ENCODE results near the gene TNFSF11. TPM values are rescaled to one million over a fixed set of nuclear protein-coding genes. Genes with fewer than 3 reads are reported as not detected.

The TNFSF11 gene
- total and polyA plus RNA-seq, 4 donors = 0.25 to 1.3 (median 0.25) TPM

DNA sequence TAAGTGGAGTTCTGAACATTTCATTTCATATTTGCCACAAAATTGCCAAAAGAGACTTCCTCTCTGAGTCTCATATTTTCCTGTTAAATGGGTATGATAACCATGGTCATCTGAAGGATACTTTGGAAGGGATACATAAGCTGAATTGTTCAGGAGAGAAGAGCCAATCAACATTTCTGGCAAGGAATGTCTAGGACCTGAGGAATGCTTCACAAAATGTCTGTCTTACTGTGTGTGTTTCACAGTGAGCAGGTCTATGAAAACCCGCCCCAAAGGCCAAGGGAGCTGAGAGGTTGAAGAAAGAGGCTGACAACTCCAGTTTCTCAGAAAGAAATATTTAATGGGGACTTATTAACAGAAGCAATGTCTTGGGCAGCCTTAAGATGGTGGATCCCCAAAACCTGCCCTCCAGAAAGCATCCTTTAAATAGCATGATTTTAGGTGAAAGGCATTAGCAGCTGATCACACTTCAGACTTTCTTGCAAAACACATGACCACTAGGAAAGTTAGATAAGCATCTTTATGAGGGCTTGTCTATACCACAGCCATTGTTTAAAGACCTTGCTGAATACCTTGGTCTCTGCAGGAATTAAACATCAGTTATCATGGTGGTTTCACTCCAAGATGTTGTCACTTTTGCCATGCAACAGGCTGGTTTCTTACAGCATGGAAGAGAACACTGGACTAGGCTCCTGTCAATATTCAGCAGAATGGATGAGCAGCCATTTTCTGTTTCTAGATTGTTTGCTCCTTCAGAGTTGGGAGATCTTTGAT is 78.9 kb downstream of the TNFSF11 start:
- no peak for DNase-seq (ENCODE audit: low spot score)
- Histone ChIP-seq H3K27me3 (ENCODE audit: control insufficient read depth in 4 of 4, insufficient read depth in 4 of 4, low read length in 3 of 4) (peaks cover 0 to 6% (median 2%) of the 10 kb centered on the region in 4 donors), H3K27ac (ENCODE audit: low read depth in 1 of 2, low read length in 2 of 2) (no peak overlapping the region), H3K36me3 (ENCODE audit: control insufficient read depth in 4 of 4, insufficient read depth in 3 of 4, low read depth in 1 of 4, low read length in 3 of 4) (no peaks in the 10 kb centered on the region), H3K9ac (ENCODE audit: low read depth in 1 of 2, low read length in 2 of 2) (no peak overlapping the region), H3K4me1 (ENCODE audit: control insufficient read depth in 4 of 4, insufficient read depth in 4 of 4, low read length in 3 of 4) (no peaks in the 10 kb centered on the region), H3K4me3 (ENCODE audit: low read depth in 1 of 3, low read length in 3 of 3) (no peak overlapping the region), H3K9me3 (ENCODE audit: control insufficient read depth in 4 of 4, low read length in 3 of 4) (no peaks in the 10 kb centered on the region)
- 87% methylated on average over 1 of the region's 1 CpG for WGBS
- no peak for TF ChIP-seq YY1 (IDR thresholded peaks at IDR 0.05)
- TF ChIP-seq FOXA1 (IDR thresholded peaks at IDR 0.05) = no peak
- TF ChIP-seq NR2F2 (IDR thresholded peaks at IDR 0.05) = no peak
- TF ChIP-seq, protein P1, sequence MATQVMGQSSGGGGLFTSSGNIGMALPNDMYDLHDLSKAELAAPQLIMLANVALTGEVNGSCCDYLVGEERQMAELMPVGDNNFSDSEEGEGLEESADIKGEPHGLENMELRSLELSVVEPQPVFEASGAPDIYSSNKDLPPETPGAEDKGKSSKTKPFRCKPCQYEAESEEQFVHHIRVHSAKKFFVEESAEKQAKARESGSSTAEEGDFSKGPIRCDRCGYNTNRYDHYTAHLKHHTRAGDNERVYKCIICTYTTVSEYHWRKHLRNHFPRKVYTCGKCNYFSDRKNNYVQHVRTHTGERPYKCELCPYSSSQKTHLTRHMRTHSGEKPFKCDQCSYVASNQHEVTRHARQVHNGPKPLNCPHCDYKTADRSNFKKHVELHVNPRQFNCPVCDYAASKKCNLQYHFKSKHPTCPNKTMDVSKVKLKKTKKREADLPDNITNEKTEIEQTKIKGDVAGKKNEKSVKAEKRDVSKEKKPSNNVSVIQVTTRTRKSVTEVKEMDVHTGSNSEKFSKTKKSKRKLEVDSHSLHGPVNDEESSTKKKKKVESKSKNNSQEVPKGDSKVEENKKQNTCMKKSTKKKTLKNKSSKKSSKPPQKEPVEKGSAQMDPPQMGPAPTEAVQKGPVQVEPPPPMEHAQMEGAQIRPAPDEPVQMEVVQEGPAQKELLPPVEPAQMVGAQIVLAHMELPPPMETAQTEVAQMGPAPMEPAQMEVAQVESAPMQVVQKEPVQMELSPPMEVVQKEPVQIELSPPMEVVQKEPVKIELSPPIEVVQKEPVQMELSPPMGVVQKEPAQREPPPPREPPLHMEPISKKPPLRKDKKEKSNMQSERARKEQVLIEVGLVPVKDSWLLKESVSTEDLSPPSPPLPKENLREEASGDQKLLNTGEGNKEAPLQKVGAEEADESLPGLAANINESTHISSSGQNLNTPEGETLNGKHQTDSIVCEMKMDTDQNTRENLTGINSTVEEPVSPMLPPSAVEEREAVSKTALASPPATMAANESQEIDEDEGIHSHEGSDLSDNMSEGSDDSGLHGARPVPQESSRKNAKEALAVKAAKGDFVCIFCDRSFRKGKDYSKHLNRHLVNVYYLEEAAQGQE (IDR thresholded peaks at IDR 0.05) = no peak
- TF ChIP-seq RAD21 (IDR thresholded peaks at IDR 0.05) = no peak
- no peak for TF ChIP-seq JUND (IDR thresholded peaks at IDR 0.05)
- TF ChIP-seq, protein P2, sequence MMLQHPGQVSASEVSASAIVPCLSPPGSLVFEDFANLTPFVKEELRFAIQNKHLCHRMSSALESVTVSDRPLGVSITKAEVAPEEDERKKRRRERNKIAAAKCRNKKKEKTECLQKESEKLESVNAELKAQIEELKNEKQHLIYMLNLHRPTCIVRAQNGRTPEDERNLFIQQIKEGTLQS (IDR thresholded peaks at IDR 0.05) = no peak
- TF ChIP-seq HNF4A (conservative IDR thresholded peaks at IDR 0.05) = no peak
- no peak for TF ChIP-seq GABPA (IDR thresholded peaks at IDR 0.05 in 1 of 2, conservative IDR thresholded peaks at IDR 0.05 in 1 of 2)
- TF ChIP-seq HNF4G (IDR thresholded peaks at IDR 0.05) = no peak
- no peak for TF ChIP-seq FOXA2 (IDR thresholded peaks at IDR 0.05)
- TF ChIP-seq, protein P3, sequence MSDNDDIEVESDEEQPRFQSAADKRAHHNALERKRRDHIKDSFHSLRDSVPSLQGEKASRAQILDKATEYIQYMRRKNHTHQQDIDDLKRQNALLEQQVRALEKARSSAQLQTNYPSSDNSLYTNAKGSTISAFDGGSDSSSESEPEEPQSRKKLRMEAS (IDR thresholded peaks at IDR 0.05) = no peak

DNA sequence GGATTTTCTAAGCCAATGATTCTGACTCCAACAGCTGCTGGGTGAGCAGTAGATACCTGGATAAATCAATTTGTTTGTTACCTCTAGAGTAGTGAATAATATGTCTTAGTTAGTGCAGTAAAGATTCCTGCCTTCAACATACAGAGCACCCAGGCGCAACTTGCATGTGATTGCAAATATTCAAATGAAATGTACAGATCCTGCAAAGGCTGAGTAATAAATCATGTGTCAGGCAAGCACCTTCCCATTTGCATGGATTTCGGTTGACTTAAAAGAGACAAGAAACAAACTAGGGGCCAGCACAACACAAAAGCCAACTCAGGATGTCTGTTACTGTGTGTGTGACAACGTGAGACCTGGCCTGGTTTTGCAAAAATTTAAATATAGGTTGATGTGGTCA is 79.7 kb downstream of the TNFSF11 start:
- no peaks in the 10 kb centered on the region for H3K4me1 ChIP-seq (ENCODE audit: control insufficient read depth in 4 of 4, insufficient read depth in 4 of 4, low read length in 3 of 4)
- no peak overlapping the region for H3K4me3 ChIP-seq (ENCODE audit: low read depth in 1 of 3, low read length in 3 of 3)
- no peaks in the 10 kb centered on the region for H3K9me3 ChIP-seq (ENCODE audit: control insufficient read depth in 4 of 4, low read length in 3 of 4)
- H3K36me3 ChIP-seq (ENCODE audit: control insufficient read depth in 4 of 4, insufficient read depth in 3 of 4, low read depth in 1 of 4, low read length in 3 of 4) = no peaks in the 10 kb centered on the region
- DNase-seq (ENCODE audit: low spot score) = no peak
- H3K27me3 ChIP-seq (ENCODE audit: control insufficient read depth in 4 of 4, insufficient read depth in 4 of 4, low read length in 3 of 4) = peaks cover 0 to 6% (median 2%) of the 10 kb centered on the region in 4 donors
- TF ChIP-seq, protein P4, sequence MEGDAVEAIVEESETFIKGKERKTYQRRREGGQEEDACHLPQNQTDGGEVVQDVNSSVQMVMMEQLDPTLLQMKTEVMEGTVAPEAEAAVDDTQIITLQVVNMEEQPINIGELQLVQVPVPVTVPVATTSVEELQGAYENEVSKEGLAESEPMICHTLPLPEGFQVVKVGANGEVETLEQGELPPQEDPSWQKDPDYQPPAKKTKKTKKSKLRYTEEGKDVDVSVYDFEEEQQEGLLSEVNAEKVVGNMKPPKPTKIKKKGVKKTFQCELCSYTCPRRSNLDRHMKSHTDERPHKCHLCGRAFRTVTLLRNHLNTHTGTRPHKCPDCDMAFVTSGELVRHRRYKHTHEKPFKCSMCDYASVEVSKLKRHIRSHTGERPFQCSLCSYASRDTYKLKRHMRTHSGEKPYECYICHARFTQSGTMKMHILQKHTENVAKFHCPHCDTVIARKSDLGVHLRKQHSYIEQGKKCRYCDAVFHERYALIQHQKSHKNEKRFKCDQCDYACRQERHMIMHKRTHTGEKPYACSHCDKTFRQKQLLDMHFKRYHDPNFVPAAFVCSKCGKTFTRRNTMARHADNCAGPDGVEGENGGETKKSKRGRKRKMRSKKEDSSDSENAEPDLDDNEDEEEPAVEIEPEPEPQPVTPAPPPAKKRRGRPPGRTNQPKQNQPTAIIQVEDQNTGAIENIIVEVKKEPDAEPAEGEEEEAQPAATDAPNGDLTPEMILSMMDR (IDR thresholded peaks at IDR 0.05; ENCODE audit: low read depth, low read length, missing input control) = no peak
- TF ChIP-seq YY1 (IDR thresholded peaks at IDR 0.05) (no peak), FOXA1 (IDR thresholded peaks at IDR 0.05) (no peak), RAD21 (IDR thresholded peaks at IDR 0.05) (no peak), SP1 (IDR thresholded peaks at IDR 0.05) (no peak), HNF4A (conservative IDR thresholded peaks at IDR 0.05) (no peak), TAF1 (conservative IDR thresholded peaks at IDR 0.05) (no peak), EGR1 (IDR thresholded peaks at IDR 0.05; ENCODE audit: low read depth in 2 of 2) (no peak), JUND (IDR thresholded peaks at IDR 0.05) (no peak), RXRA (IDR thresholded peaks at IDR 0.05) (no peak), NR2F2 (IDR thresholded peaks at IDR 0.05) (no peak), GABPA (IDR thresholded peaks at IDR 0.05 in 1 of 2, conservative IDR thresholded peaks at IDR 0.05 in 1 of 2) (no peak), HNF4G (IDR thresholded peaks at IDR 0.05) (no peak), FOXA2 (IDR thresholded peaks at IDR 0.05) (no peak)
- TF ChIP-seq, protein P1 (IDR thresholded peaks at IDR 0.05) = no peak
- TF ChIP-seq, protein P2 (IDR thresholded peaks at IDR 0.05) = no peak
- TF ChIP-seq, protein P3 (IDR thresholded peaks at IDR 0.05) = no peak
- TF ChIP-seq, protein P5, sequence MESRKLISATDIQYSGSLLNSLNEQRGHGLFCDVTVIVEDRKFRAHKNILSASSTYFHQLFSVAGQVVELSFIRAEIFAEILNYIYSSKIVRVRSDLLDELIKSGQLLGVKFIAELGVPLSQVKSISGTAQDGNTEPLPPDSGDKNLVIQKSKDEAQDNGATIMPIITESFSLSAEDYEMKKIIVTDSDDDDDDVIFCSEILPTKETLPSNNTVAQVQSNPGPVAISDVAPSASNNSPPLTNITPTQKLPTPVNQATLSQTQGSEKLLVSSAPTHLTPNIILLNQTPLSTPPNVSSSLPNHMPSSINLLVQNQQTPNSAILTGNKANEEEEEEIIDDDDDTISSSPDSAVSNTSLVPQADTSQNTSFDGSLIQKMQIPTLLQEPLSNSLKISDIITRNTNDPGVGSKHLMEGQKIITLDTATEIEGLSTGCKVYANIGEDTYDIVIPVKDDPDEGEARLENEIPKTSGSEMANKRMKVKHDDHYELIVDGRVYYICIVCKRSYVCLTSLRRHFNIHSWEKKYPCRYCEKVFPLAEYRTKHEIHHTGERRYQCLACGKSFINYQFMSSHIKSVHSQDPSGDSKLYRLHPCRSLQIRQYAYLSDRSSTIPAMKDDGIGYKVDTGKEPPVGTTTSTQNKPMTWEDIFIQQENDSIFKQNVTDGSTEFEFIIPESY (IDR thresholded peaks at IDR 0.05) = no peak
- WGBS = 72% methylated on average over 3 of the region's 3 CpGs
- no peak overlapping the region for H3K9ac ChIP-seq (ENCODE audit: low read depth in 1 of 2, low read length in 2 of 2)
- no peak overlapping the region for H3K27ac ChIP-seq (ENCODE audit: low read depth in 1 of 2, low read length in 2 of 2)
